Measurements from ENCODE around the gene PIK3CG. TPM values are rescaled to one million over a fixed set of nuclear protein-coding genes. Genes with fewer than 3 reads are reported as not detected.

Gene PIK3CG
- total RNA-seq, 1 experiment from 2014 or later: 0.05 TPM

DNA sequence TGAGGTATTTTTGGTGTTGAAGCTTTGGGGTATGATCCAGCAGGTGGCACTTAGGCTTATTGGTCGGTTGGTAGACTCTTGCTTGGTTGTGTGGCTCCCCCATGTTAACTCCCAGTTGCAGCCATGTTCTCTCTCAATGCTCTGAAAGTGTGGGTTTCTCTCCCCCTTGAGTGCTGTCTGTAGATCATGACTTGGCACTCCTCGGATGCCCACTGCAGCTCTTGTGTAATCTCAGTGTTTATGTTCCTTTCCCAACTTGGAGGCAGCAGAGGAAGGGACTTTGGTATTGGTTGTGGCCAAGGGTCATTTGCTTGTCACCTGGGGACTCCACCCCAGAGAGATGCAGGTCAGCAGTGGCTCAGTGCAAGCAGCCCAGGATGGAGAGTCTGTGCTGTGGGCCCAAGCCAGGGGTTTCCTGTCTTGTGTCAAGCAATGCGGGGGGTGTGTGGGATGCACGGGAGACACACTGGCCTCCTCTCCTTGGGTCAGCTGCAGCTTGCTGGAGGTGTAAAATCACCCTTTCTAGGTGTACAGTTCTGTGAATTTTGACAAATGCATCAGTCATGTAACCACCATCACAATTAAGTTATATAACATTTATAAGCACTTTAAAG is 36.9 kb downstream of the PIK3CG start:
- no TSS peak for BruUV-seq (replicated peaks)
- H3K36me3 ChIP-seq (ENCODE audit: control insufficient read depth in 1 of 2, insufficient read depth in 2 of 2, low read length in 2 of 2): no peaks in the 10 kb centered on the region
- ChIA-PET CTCF (no interaction called here), POLR2A (no interaction called here), RAD21 (ENCODE audit: low non-redundant PET in 1 of 2, low total read pairs in 2 of 2, uncharacterized antibody in 2 of 2, unreplicated experiment in 2 of 2) (interaction anchor here in 1 of 2 experiments (0.6 kb wide), 1 partner anchor 224 kb away, joined by 3 read pairs; no protein-coding TSS in a partner anchor)
- H3K9me2 ChIP-seq (ENCODE audit: insufficient read depth): no peaks in the 10 kb centered on the region; the same call in 1 of the 2 replicates
- no peak overlapping the region for H2AFZ ChIP-seq (ENCODE audit: low read depth, low read length, poor library complexity, severe bottlenecking)
- intact Hi-C loops (cut with micrococcal nuclease): no loop called here
- H3K4me3 ChIP-seq (replicated peaks in 1 of 2; ENCODE audit: low read depth in 1 of 2, low read length in 2 of 2): no peak overlapping the region
- TF ChIP-seq JUND (IDR thresholded peaks at IDR 0.05) (no peak), EGR1 (IDR thresholded peaks at IDR 0.05; ENCODE audit: low read depth) (no peak), ZFX (IDR thresholded peaks at IDR 0.05) (no peak), RAD21 (IDR thresholded peaks at IDR 0.05; ENCODE audit: low read depth) (no peak), REST (IDR thresholded peaks at IDR 0.05; ENCODE audit: low read depth) (no peak), EZH2phosphoT487 (IDR thresholded peaks at IDR 0.05; ENCODE audit: borderline replicate concordance) (no peak), POLR2A (IDR thresholded peaks at IDR 0.05; ENCODE audit: borderline replicate concordance, extremely low read depth, insufficient read depth, insufficient read length) (no peak), ZBTB33 (IDR thresholded peaks at IDR 0.05; ENCODE audit: extremely low read depth, insufficient replicate concordance, low read length) (no peak), POLR2AphosphoS5 (IDR thresholded peaks at IDR 0.05; ENCODE audit: low read depth, low read length) (no peak), FOSL1 (IDR thresholded peaks at IDR 0.05; ENCODE audit: low read depth) (no peak), TCF7L2 (IDR thresholded peaks at IDR 0.05; ENCODE audit: borderline replicate concordance, extremely low read depth, insufficient read depth, insufficient read length) (no peak), EZH2 (IDR thresholded peaks at IDR 0.05) (no peak), CBX3 (IDR thresholded peaks at IDR 0.05; ENCODE audit: low read depth) (no peak), SP1 (IDR thresholded peaks at IDR 0.05; ENCODE audit: low read depth) (no peak), YY1 (IDR thresholded peaks at IDR 0.05; ENCODE audit: extremely low read depth, insufficient replicate concordance, low read depth, low read length) (no peak), CEBPB (IDR thresholded peaks at IDR 0.05; ENCODE audit: low read depth) (no peak)
- TF ChIP-seq, protein P1, sequence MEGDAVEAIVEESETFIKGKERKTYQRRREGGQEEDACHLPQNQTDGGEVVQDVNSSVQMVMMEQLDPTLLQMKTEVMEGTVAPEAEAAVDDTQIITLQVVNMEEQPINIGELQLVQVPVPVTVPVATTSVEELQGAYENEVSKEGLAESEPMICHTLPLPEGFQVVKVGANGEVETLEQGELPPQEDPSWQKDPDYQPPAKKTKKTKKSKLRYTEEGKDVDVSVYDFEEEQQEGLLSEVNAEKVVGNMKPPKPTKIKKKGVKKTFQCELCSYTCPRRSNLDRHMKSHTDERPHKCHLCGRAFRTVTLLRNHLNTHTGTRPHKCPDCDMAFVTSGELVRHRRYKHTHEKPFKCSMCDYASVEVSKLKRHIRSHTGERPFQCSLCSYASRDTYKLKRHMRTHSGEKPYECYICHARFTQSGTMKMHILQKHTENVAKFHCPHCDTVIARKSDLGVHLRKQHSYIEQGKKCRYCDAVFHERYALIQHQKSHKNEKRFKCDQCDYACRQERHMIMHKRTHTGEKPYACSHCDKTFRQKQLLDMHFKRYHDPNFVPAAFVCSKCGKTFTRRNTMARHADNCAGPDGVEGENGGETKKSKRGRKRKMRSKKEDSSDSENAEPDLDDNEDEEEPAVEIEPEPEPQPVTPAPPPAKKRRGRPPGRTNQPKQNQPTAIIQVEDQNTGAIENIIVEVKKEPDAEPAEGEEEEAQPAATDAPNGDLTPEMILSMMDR (IDR thresholded peaks at IDR 0.05 in 2 of 3, conservative IDR thresholded peaks at IDR 0.05 in 1 of 3; ENCODE audit: borderline replicate concordance in 1 of 3, insufficient read depth in 1 of 3, low read depth in 2 of 3, low read length in 2 of 3): no peak
- TF ChIP-seq, protein P2, sequence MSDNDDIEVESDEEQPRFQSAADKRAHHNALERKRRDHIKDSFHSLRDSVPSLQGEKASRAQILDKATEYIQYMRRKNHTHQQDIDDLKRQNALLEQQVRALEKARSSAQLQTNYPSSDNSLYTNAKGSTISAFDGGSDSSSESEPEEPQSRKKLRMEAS (IDR thresholded peaks at IDR 0.05): no peak
- H4K20me1 ChIP-seq (ENCODE audit: insufficient read depth): no peaks in the 10 kb centered on the region
- DNase-seq (ENCODE audit: low read depth, low spot score): no peak
- H3K9ac ChIP-seq (ENCODE audit: low read length): no peak overlapping the region
- no peaks in the 10 kb centered on the region for H3K9me3 ChIP-seq (ENCODE audit: control insufficient read depth in 1 of 2, insufficient read depth in 1 of 2, low read depth in 1 of 2, low read length in 2 of 2)
- no peak overlapping the region for H3K4me2 ChIP-seq (ENCODE audit: low read length)
- no peak for ATAC-seq
- no peaks in the 10 kb centered on the region for H3K4me1 ChIP-seq (ENCODE audit: control insufficient read depth in 1 of 2, insufficient read depth in 2 of 2, low read length in 2 of 2)
- H3K79me2 ChIP-seq (ENCODE audit: insufficient read depth, low read length): no peaks in the 10 kb centered on the region
- no peaks in the 10 kb centered on the region for H3K27me3 ChIP-seq (ENCODE audit: insufficient read depth, low read length)
- H3K27ac ChIP-seq (ENCODE audit: low read depth, low read length): no peak overlapping the region

All from HCT116 (cell line).